Measurements from ENCODE around the gene P4HA2. TPM values are rescaled to one million over a fixed set of nuclear protein-coding genes. Genes with fewer than 3 reads are reported as not detected.
A peak's percentile ranks its signal among the peaks of the same experiment; 100 is the strongest.

P4HA2 gene
- total and polyA plus RNA-seq, 9 of the 15 experiments (the other 6 are each of a cell fraction or from before 2014, with no cell fraction given) = 9.6 to 50.0 (median 12.7) TPM

GRCh38 chr5:132177691-132178149 lies 49.9 kb downstream of the P4HA2 start (continued):
- TF ChIP-seq HDGF (IDR thresholded peaks at IDR 0.05) = peak; percentile 39; the same call in 1 of the 2 replicates
- TF ChIP-seq ZC3H4 (CRISPR knock-in tag; IDR thresholded peaks at IDR 0.05; ENCODE audit: borderline replicate concordance) = no peak
- TF ChIP-seq ZNF699 (CRISPR knock-in tag; IDR thresholded peaks at IDR 0.05; ENCODE audit: insufficient replicate concordance) = no peak
- 0 out of 2 replicates have a peak, but pooled peaks have one; percentile 59 for TF ChIP-seq ZNF175 (CRISPR knock-in tag; IDR thresholded peaks at IDR 0.05; ENCODE audit: low read depth)
- TF ChIP-seq RAD51 (IDR thresholded peaks at IDR 0.05; ENCODE audit: borderline replicate concordance, low read depth) = no peak; the same call in 1 of the 2 replicates
- no peak for TF ChIP-seq SPI1 (IDR thresholded peaks at IDR 0.05; ENCODE audit: borderline replicate concordance, low read depth, low read length)
- TF ChIP-seq SIX5 (IDR thresholded peaks at IDR 0.05; ENCODE audit: borderline replicate concordance in 1 of 2, insufficient read depth in 1 of 2, low read depth in 1 of 2, low read length in 2 of 2) = no peak
- TF ChIP-seq CBX1 (IDR thresholded peaks at IDR 0.05; ENCODE audit: low read depth) = no peak
- TF ChIP-seq ZNF3 (CRISPR knock-in tag; IDR thresholded peaks at IDR 0.05) = no peak
- no peak for TF ChIP-seq RFX5 (IDR thresholded peaks at IDR 0.05; ENCODE audit: low read depth, low read length)
- no peak for TF ChIP-seq XRCC3 (IDR thresholded peaks at IDR 0.05)
- TF ChIP-seq MXI1 (IDR thresholded peaks at IDR 0.05; ENCODE audit: low read depth, low read length) = 0 out of 2 replicates have a peak, but pooled peaks have one; percentile 45
- no peak for TF ChIP-seq EP400 (IDR thresholded peaks at IDR 0.05)
- TF ChIP-seq ZNF655 (CRISPR knock-in tag; IDR thresholded peaks at IDR 0.05) = no peak
- TF ChIP-seq ZNF707 (CRISPR knock-in tag; conservative IDR thresholded peaks at IDR 0.05) = no peak
- no peak for TF ChIP-seq SP1 (CRISPR knock-in tag; IDR thresholded peaks at IDR 0.05)
- TF ChIP-seq LCOR (CRISPR knock-in tag; IDR thresholded peaks at IDR 0.05) = peak; percentile 64; the same call in 1 of the 2 replicates
- no peak for TF ChIP-seq ESRRA (IDR thresholded peaks at IDR 0.05; ENCODE audit: borderline replicate concordance, low read depth)
- TF ChIP-seq MYBL2 (IDR thresholded peaks at IDR 0.05; ENCODE audit: low read depth) = no peak
- TF ChIP-seq MYBL2 (CRISPR knock-in tag; IDR thresholded peaks at IDR 0.05; ENCODE audit: borderline replicate concordance) = no peak
- TF ChIP-seq POLR3A (IDR thresholded peaks at IDR 0.05; ENCODE audit: borderline replicate concordance, extremely low read depth, insufficient read depth, insufficient read length) = no peak
- peak; percentile 49; the same call in 1 of the 2 replicates for TF ChIP-seq NFRKB (IDR thresholded peaks at IDR 0.05; ENCODE audit: low read depth)
- TF ChIP-seq, protein P1, sequence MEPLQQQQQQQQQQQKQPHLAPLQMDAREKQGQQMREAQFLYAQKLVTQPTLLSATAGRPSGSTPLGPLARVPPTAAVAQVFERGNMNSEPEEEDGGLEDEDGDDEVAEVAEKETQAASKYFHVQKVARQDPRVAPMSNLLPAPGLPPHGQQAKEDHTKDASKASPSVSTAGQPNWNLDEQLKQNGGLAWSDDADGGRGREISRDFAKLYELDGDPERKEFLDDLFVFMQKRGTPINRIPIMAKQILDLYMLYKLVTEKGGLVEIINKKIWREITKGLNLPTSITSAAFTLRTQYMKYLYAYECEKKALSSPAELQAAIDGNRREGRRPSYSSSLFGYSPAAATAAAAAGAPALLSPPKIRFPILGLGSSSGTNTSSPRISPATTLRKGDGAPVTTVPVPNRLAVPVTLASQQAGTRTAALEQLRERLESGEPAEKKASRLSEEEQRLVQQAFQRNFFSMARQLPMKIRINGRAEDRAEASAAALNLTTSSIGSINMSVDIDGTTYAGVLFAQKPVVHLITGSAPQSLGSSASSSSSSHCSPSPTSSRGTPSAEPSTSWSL (CRISPR knock-in tag; IDR thresholded peaks at IDR 0.05; ENCODE audit: borderline replicate concordance) = no peak
- TF ChIP-seq SMARCC2 (IDR thresholded peaks at IDR 0.05; ENCODE audit: low read depth) = peak; percentile 76; the same call in 1 of the 2 replicates
- no peak for TF ChIP-seq ATF4 (CRISPR knock-in tag; IDR thresholded peaks at IDR 0.05)
- TF ChIP-seq NBN (IDR thresholded peaks at IDR 0.05; ENCODE audit: low read depth) = peak; percentile 53; the same call in 1 of the 2 replicates
- TF ChIP-seq MED1 (CRISPR knock-in tag; IDR thresholded peaks at IDR 0.05; ENCODE audit: borderline replicate concordance) = no peak

Measured in K562 (cell line).